NCI-H1694 (cell line): ENCODE data around the gene DDAH1.
"Not testable (repeated sequence)": the region's sequence is repeated elsewhere in the genome, so short reads cannot be mapped to it uniquely, and the experiment has no call there.

Source experiments
- DNase-seq: peaks from one replicate; lab custom pipeline; 2025; lab: John Stamatoyannopoulos, UW

Gene DDAH1

DNA sequence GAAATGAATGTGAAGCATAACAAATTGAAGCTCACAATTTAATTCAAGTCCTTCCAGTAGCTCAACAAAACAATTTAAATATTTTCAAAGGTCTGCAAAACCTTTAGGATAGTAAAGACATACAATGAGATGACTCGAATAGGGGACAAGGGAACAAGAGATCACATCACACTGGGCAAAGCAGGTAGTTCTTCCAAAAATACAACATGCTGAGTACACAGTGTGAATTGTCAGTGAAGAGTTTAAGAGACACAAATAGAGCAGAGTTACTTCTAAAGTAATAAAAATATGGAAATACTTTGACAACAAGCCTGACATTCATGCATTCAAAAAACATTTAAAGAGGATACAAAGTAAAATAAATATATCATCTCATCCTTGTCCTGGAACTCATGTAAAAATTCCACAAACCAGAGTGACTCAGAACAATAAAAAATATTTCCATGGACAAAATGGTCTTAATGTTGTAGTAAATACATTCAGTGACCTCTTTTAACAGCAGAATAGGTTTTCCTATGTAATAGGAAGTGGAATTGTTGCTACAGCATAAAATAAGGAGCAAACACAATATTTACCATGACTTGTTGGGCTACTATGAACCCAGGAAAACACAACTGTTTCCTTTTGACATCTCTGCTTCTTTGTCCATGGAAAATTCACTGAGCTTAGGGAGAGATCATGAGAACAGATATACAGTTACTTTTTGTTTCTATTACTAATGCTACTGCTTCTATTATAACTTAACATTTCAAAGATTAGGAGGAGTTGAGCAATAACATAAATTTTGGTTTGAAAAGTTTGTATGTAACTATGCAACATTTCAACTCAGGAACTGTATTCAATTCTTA, 104.9 kb downstream of the DDAH1 start:
- DNase-seq, result no peak

DNA sequence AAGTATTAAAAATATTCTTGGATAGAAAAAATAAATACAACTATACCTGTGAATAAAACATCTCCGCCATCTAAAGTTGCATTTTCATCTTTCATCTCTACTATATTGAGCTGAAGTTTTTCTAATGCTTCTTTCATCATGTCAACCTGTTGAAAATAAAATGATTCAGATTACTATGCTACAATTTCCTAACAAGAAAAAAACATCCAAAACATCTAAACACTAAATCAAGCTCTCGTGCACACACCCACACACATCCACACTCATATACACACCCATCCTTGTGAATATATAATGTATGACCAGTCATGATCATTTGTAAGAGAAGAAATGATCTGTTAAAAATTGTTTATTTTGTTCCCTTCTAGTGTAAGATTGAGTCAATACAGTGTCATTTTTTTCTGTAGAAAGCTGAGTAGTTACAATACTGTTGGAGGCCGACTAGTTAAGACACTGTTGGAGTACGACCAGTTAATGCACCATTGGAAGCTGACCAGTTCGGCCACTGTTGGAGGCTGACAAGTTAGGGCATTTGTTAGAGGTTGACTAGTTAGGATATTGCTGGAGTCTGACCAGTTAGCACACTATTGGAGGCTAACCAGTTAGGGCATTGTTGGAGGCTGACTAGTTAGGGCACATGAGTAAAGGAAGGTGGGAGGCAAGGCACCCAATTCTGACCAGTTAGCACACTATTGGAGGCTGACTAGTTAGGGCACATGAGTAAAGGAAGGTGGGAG, 106.1 kb downstream of the DDAH1 start:
- no peak for DNase-seq

DNA sequence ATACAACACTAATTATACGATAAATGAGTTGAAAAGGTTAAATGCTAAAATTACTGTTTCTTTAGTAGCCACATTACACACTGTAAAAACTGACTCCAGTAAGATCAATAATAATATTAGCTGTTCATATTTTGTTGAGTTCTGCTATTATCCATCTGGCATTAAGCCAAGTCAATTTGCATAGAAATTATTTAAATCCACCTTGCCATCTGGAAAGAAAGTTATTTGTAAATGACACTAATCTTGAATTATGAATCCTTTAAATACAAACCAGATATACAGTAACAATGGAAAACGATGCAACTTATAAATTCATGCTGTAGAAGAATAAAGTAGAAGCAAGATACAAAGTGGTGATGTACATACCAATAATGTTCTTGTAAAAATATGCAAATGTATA, 107.1 kb downstream of the DDAH1 start:
- DNase-seq, result no peak

DNA sequence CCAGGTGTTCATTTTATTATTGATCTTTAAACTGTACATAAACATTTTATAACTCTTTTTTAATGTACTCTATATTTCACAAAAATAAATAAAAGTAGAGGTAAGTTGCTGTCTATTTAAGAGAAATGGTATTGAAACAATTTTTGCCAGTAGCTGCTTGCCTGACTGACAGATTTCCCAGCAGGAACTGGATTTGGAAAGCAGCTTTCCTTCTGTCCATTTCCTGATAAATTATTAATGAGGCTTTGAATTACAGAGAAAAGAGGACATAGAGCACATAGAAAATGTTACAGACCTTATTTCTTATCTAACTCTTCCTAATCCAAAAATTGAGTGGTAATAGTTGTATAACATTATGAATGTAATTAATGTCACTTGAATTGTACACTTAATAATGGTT, 108.8 kb downstream of the DDAH1 start:
- no peak for DNase-seq

DNA sequence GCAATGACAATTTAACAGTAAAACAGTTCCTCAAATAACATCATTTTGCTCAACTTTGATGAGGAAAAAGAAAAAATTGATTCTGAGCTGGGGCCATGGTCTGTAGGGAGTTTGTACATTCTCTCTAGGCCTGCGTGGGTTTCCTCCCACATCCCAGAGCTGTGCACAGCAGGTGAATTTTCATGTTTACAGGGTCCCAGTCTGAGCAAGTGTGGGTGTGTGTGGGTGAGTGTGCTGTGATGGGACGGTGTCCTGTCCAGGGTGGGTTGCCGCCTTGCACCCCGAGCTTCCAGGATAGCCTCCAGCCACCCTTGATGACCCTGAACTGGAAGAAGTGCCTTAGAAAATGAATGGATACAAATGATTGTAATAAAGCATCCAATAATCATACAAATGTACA, 112.9 kb downstream of the DDAH1 start:
- DNase-seq, result no peak

DNA sequence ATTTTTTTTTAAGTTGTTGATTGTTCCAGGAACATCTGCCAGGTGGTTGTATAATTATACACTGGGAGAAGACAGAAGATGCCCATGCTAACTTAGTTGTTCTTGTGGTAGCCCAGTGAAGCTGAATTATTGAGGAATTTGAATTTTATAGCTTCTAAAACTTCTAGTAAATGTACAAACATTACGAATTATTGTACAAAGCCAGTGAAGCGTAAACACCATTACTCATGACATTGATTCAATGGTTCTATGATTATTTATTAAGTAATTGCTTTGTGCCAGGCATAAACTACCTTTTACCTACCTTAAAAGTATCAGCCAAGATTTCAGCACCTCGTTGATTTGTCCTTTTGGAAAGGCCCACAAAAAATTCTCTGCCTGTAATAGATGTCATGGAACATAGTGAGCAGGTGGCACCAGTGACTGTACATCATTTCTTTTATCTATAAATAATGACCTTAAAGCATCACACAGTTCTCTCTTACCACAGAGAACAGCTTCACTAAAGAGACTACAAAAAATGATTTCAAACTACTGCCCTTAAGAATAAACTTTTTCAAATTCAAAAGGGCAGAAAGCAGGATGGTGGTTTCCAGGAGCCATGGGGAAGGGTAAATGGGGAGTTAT, 113.6 kb downstream of the DDAH1 start:
- no peak for DNase-seq

DNA sequence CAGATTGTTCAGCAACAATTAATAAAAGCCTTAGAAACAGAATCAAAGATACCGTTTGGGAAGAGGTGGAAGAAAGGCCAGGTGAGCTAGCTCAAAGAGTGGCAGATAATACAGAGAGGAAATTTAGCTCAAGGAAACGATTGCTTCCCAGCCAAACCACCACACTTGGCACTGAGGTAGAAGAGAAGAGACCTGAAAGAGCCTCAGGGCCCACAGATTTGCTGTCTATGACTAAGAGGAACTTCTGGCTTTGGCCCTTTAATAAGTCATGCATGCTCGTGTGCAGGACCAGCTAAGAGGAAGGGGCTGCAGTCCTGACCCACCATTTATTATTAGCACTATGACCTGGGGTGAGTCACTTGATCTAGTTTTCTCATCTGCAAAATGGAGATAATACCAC, 115.7 kb downstream of the DDAH1 start:
- no peak for DNase-seq

DNA sequence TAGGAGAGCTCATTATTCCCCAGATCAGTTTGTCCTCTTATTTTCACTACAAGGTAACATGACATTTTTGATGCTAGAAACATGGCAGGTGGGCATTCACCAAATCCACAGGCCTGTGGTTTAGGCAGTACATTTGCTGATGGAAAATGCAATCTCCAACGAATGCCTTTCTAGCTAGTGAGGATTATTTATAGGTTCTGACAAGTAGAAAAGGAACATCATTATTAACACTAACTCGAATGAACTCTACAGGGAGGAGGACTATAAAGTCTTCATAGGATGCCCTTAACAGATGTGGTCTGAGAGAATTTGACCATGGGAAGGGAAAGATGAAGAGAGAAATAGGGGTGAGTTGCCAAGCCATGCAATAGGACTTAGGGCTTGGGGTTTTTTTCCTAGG, 117.1 kb downstream of the DDAH1 start:
- DNase-seq, result no peak

DNA sequence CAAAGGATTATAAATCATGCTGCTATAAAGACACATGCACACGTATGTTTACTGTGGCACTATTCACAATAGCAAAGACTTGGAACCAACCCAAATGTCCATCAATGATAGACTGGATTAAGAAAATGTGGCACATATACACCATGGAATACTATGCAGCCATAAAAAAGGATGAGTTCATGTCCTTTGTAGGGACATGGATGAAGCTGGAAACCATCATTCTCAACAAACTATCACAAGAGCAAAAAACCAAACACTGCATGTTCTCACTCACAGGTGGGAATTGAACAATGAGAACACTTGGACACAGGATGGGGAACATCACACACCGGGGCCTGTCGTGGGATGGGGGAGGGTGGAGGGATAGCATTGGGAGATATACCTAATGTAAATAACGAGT, 117.7 kb downstream of the DDAH1 start:
- not testable (repeated sequence) for DNase-seq

DNA sequence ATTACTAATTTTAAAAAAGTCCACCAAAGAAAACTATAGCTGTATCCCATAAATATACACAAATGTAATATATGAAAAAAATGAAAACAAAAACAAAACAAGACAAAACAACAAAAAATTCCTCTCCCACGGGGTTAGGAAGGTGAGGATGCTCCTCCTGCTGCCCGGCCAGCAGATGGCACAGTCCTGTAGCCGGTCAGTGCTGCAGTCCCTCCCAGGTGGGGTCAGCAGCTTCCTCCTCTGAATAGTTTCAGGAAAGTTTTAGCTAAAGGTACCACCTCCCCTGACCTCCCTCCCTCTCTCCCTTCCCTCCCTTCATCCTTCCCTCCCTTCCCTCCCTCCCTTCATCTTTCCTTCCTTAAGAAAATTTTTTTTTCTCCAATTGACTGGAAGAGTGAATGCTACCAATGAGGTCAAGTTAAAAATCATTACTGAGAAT, 120.7 kb downstream of the DDAH1 start:
- no peak for DNase-seq

DNA sequence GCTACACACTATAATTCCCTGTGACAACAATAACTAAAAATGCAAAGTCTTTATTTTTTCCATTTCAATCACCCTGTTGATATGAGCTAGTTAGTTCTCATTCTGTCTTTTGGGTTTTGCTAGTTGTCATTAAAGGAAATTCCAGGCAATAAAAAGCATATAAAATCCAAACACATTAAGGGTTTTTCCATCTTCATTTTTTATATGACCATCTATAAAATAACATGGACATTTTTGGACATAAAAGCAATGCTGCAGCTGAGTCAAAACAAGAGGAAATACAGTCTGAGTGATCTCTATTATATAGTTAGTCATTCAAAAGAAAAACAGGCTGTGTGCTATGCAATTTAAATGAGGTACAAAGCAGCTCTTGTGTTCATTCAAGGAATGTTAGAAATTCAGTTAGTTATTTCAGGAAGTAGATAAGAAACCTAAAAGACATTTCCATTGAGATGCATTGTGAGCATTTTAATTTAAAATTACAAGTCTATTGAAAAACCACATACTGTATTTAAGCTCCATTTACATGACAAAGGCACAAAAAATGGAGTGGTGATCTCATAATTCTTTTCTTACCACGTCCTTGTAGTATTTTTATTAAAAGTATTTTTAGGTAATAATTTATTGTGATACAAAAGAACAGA, 121.2 kb downstream of the DDAH1 start:
- DNase-seq, result no peak

DNA sequence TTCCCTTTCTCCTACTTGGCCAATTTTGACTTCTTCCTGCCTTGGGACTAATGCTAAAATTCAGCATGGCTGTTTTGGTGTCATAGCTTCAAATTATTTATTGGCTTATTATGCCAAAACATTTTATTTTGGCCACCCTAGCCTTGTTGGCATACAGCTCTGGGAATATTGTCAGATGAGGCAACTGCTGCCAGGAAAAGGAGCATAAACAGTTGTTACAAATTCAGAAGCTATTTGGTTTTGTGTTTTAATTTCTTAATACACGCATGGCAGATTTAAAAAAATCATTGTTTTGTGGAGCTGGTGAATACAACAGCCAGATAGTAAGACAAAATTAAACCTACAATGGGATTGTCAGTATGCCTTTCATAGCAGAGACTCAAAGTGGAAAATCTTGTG, 121.7 kb downstream of the DDAH1 start:
- DNase-seq, result no peak

DNA sequence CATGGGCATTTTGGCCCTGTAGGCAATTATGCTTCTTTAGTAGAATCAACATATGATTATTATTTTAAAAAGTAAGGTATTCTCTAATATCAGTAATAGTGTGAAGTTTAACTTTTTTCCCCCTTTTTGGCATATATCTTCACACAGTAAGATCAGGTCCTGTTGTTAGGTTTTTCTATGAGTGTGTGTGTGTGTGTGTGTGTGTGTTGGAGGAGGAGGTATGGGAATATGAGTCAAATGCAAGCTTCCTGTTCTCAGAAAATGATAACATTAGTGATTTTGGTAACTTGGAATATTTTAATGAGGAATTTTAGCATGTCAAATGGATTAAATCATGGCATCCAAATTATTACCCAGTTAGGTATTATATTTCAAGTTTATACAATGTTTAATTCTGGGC, 122.8 kb downstream of the DDAH1 start:
- no peak for DNase-seq

DNA sequence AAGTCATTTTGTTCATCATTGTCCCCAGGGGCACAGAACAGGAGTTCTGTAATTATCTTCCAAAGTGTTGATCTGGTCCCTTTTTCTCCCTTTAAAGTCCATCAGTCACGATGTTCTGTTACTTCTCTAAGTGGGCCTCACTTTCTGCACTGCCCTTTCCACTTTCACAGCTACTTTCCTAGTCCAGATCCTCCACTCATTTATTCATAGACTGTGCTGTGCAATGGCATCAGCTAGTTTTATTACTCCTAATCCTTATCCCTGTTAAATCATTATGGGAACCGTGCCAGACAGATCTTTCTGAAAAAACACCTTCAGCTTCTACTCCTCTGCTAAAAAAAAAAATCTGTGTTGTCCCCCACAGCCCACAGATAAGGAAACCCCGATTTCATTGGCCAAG, 124.5 kb downstream of the DDAH1 start:
- no peak for DNase-seq

DNA sequence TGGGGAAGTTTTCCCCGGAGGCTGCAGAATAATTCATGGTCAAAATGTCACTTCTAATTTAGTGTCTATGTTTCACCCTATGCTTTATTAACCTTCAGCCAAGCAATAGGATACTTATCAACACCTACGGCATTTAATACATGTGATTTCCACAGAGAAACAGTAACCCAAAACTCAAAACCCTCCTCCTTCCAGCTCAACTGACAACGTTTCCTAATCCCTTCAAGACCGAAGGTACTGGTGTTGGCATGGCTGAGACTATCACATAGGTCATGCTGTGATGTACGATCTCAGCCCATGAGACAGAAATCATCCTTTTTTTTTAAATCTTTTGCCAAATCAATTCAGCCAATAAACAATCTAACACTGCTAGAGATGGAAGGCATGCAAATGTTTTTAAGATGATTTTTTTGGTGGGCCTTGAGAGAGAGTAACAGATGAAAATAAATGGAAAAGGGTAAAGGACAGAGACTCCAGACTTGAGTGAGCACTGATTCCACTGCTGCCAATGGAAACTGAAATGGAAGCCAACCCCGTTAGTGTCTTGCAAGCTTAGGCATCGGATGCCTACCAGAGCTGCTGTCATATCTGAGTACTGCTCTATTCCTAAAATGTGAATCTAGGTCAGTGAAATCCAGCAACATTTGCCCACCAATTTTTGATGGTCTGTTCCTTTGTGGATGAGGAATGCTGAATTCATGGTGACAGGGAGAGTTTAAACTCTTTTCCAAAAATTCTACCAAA, 125.1 kb downstream of the DDAH1 start:
- no peak for DNase-seq

DNA sequence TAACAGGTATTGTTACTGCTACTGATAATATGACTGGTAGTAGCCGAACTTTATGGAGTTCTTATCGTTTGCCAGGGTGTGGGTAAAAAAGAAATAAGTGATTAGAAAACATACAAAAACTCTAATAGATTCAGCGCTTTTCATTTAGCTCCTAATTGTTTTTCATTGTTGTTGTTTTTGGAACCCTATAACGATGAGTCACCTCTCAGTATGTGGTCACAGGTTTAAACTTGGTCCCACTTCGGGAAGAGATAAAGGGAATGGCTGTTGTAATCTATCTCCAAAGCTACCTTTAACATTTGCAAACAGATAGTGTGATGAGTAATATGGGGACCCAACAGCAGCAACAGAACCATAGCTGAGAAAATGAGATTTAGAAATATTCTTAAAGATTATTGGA, 125.9 kb downstream of the DDAH1 start:
- no peak for DNase-seq

DNA sequence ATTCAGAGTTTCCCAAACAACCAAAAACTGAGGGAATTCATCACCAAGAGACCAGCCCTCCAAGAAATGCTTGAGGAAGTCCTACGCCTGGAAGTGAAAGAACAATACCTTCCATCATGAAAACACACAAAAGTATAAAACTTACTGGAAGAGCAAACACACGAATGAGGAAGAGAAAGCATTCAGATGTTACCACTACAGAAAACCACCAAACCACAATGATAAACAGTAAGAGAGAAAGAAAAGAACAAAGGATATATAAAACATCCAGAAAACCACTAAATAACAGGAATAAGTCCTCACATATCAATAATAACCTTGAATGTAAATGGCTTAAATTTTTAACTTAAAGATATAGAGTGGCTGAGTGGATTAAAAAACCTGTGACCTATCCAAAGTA, 130.0 kb downstream of the DDAH1 start:
- no peak for DNase-seq

DNA sequence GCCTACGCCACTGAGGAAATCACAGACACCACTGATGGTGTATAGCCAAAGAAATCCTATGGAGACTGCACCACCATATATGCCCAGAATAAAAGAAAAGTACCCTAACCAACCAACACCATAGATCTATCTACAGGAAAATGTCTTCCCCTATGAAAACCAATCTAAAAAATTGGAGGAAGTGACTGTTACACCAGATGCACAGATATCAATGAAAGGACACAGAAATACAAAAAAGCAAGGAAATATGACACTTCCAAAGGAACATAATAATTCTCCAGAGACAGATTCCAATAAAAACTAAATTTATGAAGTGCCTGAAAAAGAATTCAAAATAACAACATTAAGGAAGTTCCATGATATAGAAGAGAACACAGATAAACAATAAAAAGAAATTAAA, 131.8 kb downstream of the DDAH1 start:
- DNase-seq, result no peak

DNA sequence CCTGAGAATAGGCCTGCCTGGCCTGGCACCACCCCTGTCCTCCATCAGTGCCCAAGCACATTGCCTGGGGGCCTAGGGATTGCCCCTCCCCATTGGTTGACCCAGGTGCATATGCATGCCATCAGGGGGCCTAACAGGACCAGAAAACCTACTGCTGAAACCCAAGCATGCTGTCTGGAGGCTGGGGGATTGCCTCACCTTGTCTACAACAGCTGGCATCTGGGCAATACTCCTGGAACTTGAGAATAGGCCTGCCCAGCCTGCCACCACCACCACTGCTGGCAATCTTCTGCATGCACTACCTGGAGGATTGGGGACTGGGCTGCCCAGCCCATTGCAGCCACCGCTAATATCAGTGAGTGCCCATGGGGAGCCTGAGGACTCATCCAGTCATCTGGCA, 132.4 kb downstream of the DDAH1 start:
- no peak for DNase-seq

DNA sequence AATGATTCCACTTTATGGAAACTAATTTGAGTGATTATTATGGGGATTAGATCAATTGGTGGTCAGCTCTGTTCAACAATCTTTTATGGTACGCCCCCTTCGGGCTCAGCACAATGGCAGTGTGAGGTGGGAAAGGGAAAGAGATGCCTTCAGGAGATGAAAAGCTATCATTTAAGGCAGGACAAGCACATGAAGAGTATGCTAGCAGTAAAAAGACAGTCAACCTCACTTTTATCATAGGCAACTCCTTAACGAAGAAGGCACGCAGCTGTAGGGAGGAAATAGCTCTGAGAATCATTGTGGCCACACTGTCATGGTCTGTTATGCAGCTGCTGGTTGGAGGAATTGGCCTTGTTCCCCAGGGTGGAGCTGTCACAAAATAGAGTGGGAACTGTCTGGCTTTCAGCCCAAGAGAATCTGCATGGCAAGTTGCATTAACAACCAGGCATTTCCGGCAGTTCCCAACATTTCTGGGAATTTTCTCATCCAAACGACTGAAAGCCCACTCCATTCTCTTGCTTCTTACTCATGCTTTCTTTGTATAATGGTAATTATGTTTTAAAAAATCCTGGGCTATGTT, 134.2 kb downstream of the DDAH1 start:
- DNase-seq, result no peak

DNA sequence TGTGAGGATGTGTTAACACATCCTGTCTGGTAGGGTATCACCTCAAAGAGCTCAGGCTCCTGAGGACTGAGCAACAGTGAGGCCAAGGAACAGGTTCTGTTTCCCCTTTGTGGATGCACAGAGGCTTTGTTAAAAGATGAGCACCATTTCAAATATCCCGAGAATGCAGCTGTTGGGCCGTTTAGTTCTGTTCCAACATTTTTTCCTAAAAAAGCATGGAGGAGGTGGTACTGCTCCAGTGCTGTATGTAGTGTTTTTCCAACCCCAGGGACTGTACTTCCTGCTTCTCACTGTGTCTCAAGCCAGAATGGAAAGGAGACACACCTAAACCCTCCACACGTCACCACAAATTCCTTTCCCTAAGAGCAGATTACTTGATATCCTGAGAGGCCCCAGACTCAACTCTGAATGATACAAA, 134.7 kb downstream of the DDAH1 start:
- no peak for DNase-seq
